Chondrocyte (in vitro differentiated cells): ENCODE data around the gene TMEM178B. TPM values are rescaled to one million over a fixed set of nuclear protein-coding genes. Genes with fewer than 3 reads are reported as not detected.

Experiments used
- DNase-seq: peaks from one replicate; pipeline ENCODE4 v3.0.0; 2021; ENCODE audit warnings: mixed read lengths, low spot score
- H3K27ac Mint-ChIP-seq: one replicate; pipeline ENCODE4 v1.8.0; 2021; ENCODE audit warnings: mild to moderate bottlenecking, moderate library complexity, mixed read lengths; ENCODE audit not compliant: unreplicated experiment
- H3K27me3 Mint-ChIP-seq: 2 replicates; pipeline ENCODE4 v1.8.0; 2021; ENCODE audit warnings: low read depth, mixed read lengths
- H3K36me3 Mint-ChIP-seq: 2 replicates; pipeline ENCODE4 v1.8.0; 2021; ENCODE audit warnings: low read depth, mixed read lengths
- H3K4me1 Mint-ChIP-seq: 2 replicates; pipeline ENCODE4 v1.8.0; 2021; ENCODE audit warnings: low read depth, mild to moderate bottlenecking, mixed read lengths
- H3K4me3 Mint-ChIP-seq: one replicate; pipeline ENCODE4 v1.8.0; 2021; ENCODE audit warnings: mild to moderate bottlenecking, moderate library complexity, mixed read lengths; ENCODE audit not compliant: unreplicated experiment
- H3K9me3 Mint-ChIP-seq: 2 replicates; pipeline ENCODE4 v1.8.0; 2021; ENCODE audit warnings: low read depth, mixed read lengths
- CTCF ChIP-seq: fragments of 200-600 bp; sonication (generic); IDR thresholded peaks from 2 replicates; pipeline ENCODE4 v1.5.0; 2021; ENCODE audit warnings: antibody characterized with exemption, mild to moderate bottlenecking, moderate library complexity
- total RNA-seq: library from RNA; stranded (reverse); gene quantifications from 3 replicates; pipeline ENCODE4 v1.2.1, GENCODE V29; 2021

TMEM178B gene
- total RNA-seq, 1 donor from 2014 or later: 0.92 TPM

GRCh38 chr7:141409219-141409618, 335.4 kb downstream of the TMEM178B start:
- H3K27ac Mint-ChIP-seq: no peak overlapping the region

GRCh38 chr7:141409801-141410329, 336.0 kb downstream of the TMEM178B start:
- Mint-ChIP-seq H3K4me3 (no peak overlapping the region), H3K9me3 (no peaks in the 10 kb centered on the region), H3K27ac (no peak overlapping the region), H3K4me1 (no peaks in the 10 kb centered on the region), H3K36me3 (no peaks in the 10 kb centered on the region), H3K27me3 (peaks cover 26% of the 10 kb centered on the region)
- DNase-seq: no peak
- no peak for TF ChIP-seq CTCF

More at GRCh38 chr7:141409219-141409618, 335.4 kb downstream of the TMEM178B start:
- Mint-ChIP-seq H3K4me3 (no peak overlapping the region), H3K9me3 (peaks cover 2% of the 10 kb centered on the region), H3K27me3 (peaks cover 24% of the 10 kb centered on the region), H3K4me1 (no peaks in the 10 kb centered on the region), H3K36me3 (no peaks in the 10 kb centered on the region)
- DNase-seq: no peak
- no peak for TF ChIP-seq CTCF

GRCh38 chr7:141410353-141411000, 336.6 kb downstream of the TMEM178B start:
- H3K9me3 Mint-ChIP-seq: no peaks in the 10 kb centered on the region
- no peaks in the 10 kb centered on the region for H3K4me1 Mint-ChIP-seq
- no peak for DNase-seq
- TF ChIP-seq CTCF: no peak
- peaks cover 30% of the 10 kb centered on the region for H3K27me3 Mint-ChIP-seq
- H3K36me3 Mint-ChIP-seq: no peaks in the 10 kb centered on the region
- no peak overlapping the region for H3K4me3 Mint-ChIP-seq
- no peak overlapping the region for H3K27ac Mint-ChIP-seq

- Mint-ChIP-seq H3K4me1 (no peaks in the 10 kb centered on the region), H3K36me3 (no peaks in the 10 kb centered on the region), H3K27me3 (peaks cover 32% of the 10 kb centered on the region), H3K27ac (no peak overlapping the region), H3K4me3 (no peak overlapping the region), H3K9me3 (no peaks in the 10 kb centered on the region)
- no peak for TF ChIP-seq CTCF
- DNase-seq: no peak
Measured at GRCh38 chr7:141411133-141411532, 337.3 kb downstream of the TMEM178B start.

GRCh38 chr7:141415999-141416398, 342.1 kb downstream of the TMEM178B start:
- no peak for TF ChIP-seq CTCF
- H3K27ac Mint-ChIP-seq: no peak overlapping the region
- no peak overlapping the region for H3K4me3 Mint-ChIP-seq
- no peaks in the 10 kb centered on the region for H3K36me3 Mint-ChIP-seq
- peaks cover 17% of the 10 kb centered on the region for H3K27me3 Mint-ChIP-seq
- H3K9me3 Mint-ChIP-seq: no peaks in the 10 kb centered on the region
- H3K4me1 Mint-ChIP-seq: no peaks in the 10 kb centered on the region
- DNase-seq: no peak
